Small intestine (tissue), 7 donors: ENCODE measurements around the gene PGS1. TPM values are rescaled to one million over a fixed set of nuclear protein-coding genes. Genes with fewer than 3 reads are reported as not detected.

Experiments
- DNase-seq, 2 donors: peaks; one replicate each; pipeline versions ENCODE4 v3.0.0 to v3.0.0-alpha.2; 2013
- FAIRE-seq: peaks from 2 replicates; lab custom pipeline; 2012; peaks lifted over from hg19 to GRCh38; lab: Jason Lieb, UNC
- H3K27ac ChIP-seq, 3 donors: one replicate each; pipeline ENCODE4 v1.5.1; 2013; ENCODE audit warnings: low read length in 2 of 3, mild to moderate bottlenecking in 2 of 3, control low read depth in 1 of 3, inconsistent platforms in 1 of 3, low read depth in 1 of 3, moderate library complexity in 1 of 3
- H3K27me3 ChIP-seq, 3 donors: one replicate each; pipeline ENCODE4 v1.6.1; 2013; ENCODE audit warnings: low read length in 3 of 3, inconsistent platforms in 1 of 3; ENCODE audit not compliant: control insufficient read depth in 3 of 3, insufficient read depth in 3 of 3
- H3K36me3 ChIP-seq, 3 donors: one replicate each; pipeline ENCODE4 v1.6.1; 2013; ENCODE audit warnings: low read length in 3 of 3, inconsistent platforms in 1 of 3, low read depth in 1 of 3, mild to moderate bottlenecking in 1 of 3, moderate library complexity in 1 of 3; ENCODE audit not compliant: control insufficient read depth in 3 of 3, insufficient read depth in 2 of 3
- H3K4me1 ChIP-seq, 3 donors: one replicate each; pipeline ENCODE4 v1.6.1; 2013; ENCODE audit warnings: low read length in 2 of 3, inconsistent platforms in 1 of 3, low read depth in 1 of 3, mild to moderate bottlenecking in 1 of 3, moderate library complexity in 1 of 3; ENCODE audit not compliant: control insufficient read depth in 3 of 3, insufficient read depth in 2 of 3
- H3K4me3 ChIP-seq, 3 donors: one replicate each; pipeline ENCODE4 v1.5.1; 2013; ENCODE audit warnings: low read length in 3 of 3, control low read depth in 1 of 3, inconsistent platforms in 1 of 3, low read depth in 1 of 3, mild to moderate bottlenecking in 1 of 3, moderate library complexity in 1 of 3
- H3K9me3 ChIP-seq, 2 donors: one replicate each; pipeline ENCODE4 v1.6.1; 2013; ENCODE audit warnings: low read depth in 1 of 2, low read length in 1 of 2; ENCODE audit not compliant: control insufficient read depth in 2 of 2, insufficient read depth in 1 of 2
- WGBS, 3 donors: extraction: QIAGEN DNeasy Blood & Tissue Kit; methylation state at CpG; one replicate each; pipeline ENCODE4 v1.1.7; 2013; 5-methylcytosine and 5-hydroxymethylcytosine counted together
- polyA plus RNA-seq, 4 donors: library from polyadenylated mRNA; stranded (reverse) in 3 of 4; unstranded in 1 of 4; fragments of 200-250 nt in 3 of 4; fragments of 120-200 nt in 1 of 4; gene quantifications; one replicate each; pipeline versions ENCODE4 v1.2.1 to v1.2.3, GENCODE V29; 2013
- donor health status: healthy with polysubstance abuse.
- donor health status: control.
- donor health status: control.
- donor health status: Bipolar disorder and iron deficiency.
- donor health status: healthy.

PGS1 gene
- polyA plus RNA-seq, 4 donors: 14.9 to 34.9 (median 20.5) TPM

- peaks cover 0 to 5% (median 0%) of the 10 kb centered on the region in 3 donors for H3K27me3 ChIP-seq
- H3K36me3 ChIP-seq: peaks cover 0 to 4% (median 0%) of the 10 kb centered on the region in 3 donors
- FAIRE-seq: no peak
- DNase-seq: no peak
- H3K4me3 ChIP-seq: no peak overlapping the region
- no peaks in the 10 kb centered on the region for H3K4me1 ChIP-seq
- H3K9me3 ChIP-seq: no peaks in the 10 kb centered on the region
- no peak overlapping the region for H3K27ac ChIP-seq
- WGBS, 3 donors: 48 to 60% (median 50%) methylated on average over 17 to 18 of the region's 18 CpGs
These were observed 56.2 kb downstream of the PGS1 start for GRCh38 chr17:78434455-78435329.

- Histone ChIP-seq H3K27me3 (peaks cover 0 to 5% (median 0%) of the 10 kb centered on the region in 3 donors), H3K27ac (no peak overlapping the region), H3K9me3 (no peaks in the 10 kb centered on the region), H3K4me1 (no peaks in the 10 kb centered on the region), H3K36me3 (no peaks in the 10 kb centered on the region), H3K4me3 (no peak overlapping the region)
- FAIRE-seq: no peak
- WGBS, 3 donors: 71 to 75% (median 71%) methylated on average over 19 of the region's 19 CpGs
- DNase-seq: no peak
These were observed 57.0 kb downstream of the PGS1 start for GRCh38 chr17:78435330-78436005.

GRCh38 chr17:78437508-78438169 is 59.2 kb downstream of the PGS1 start:
- Histone ChIP-seq H3K4me3 (no peak overlapping the region), H3K36me3 (no peaks in the 10 kb centered on the region), H3K27me3 (peaks cover 0 to 5% (median 0%) of the 10 kb centered on the region in 3 donors), H3K27ac (no peak overlapping the region), H3K9me3 (no peaks in the 10 kb centered on the region), H3K4me1 (no peaks in the 10 kb centered on the region)
- FAIRE-seq (no peak), DNase-seq (no peak)
- 75 to 85% (median 78%) methylated on average over 20 of the region's 20 CpGs for WGBS, 3 donors

GRCh38 chr17:78438271-78438691 is 59.8 kb downstream of the PGS1 start:
- WGBS, 3 donors: 89 to 95% (median 92%) methylated on average over 10 of the region's 10 CpGs
- Histone ChIP-seq H3K27ac (no peak overlapping the region), H3K4me3 (no peak overlapping the region), H3K9me3 (no peaks in the 10 kb centered on the region), H3K27me3 (peaks cover 0 to 5% (median 0%) of the 10 kb centered on the region in 3 donors), H3K4me1 (no peaks in the 10 kb centered on the region), H3K36me3 (no peaks in the 10 kb centered on the region)
- FAIRE-seq (no peak), DNase-seq (no peak)

GRCh38 chr17:78438694-78439325 is 60.4 kb downstream of the PGS1 start:
- H3K4me3 ChIP-seq: no peak overlapping the region
- DNase-seq: no peak
- no peaks in the 10 kb centered on the region for H3K4me1 ChIP-seq
- no peak for FAIRE-seq
- H3K27ac ChIP-seq: no peak overlapping the region
- H3K9me3 ChIP-seq: no peaks in the 10 kb centered on the region
- 81 to 91% (median 89%) methylated on average over 16 of the region's 16 CpGs for WGBS, 3 donors
- H3K27me3 ChIP-seq: peaks cover 0 to 5% (median 0%) of the 10 kb centered on the region in 3 donors
- no peaks in the 10 kb centered on the region for H3K36me3 ChIP-seq

- Histone ChIP-seq H3K27ac (no peak overlapping the region), H3K9me3 (no peaks in the 10 kb centered on the region), H3K27me3 (peaks cover 0 to 5% (median 0%) of the 10 kb centered on the region in 3 donors), H3K4me1 (no peaks in the 10 kb centered on the region), H3K36me3 (no peaks in the 10 kb centered on the region), H3K4me3 (no peak overlapping the region)
- no peak for DNase-seq
- 21 to 52% (median 33%) methylated on average over 12 of the region's 12 CpGs for WGBS, 3 donors
- no peak for FAIRE-seq
These were observed 63.0 kb downstream of the PGS1 start for GRCh38 chr17:78441271-78441971.

GRCh38 chr17:78442648-78443218 is 64.3 kb downstream of the PGS1 start:
- DNase-seq: no peak
- no peaks in the 10 kb centered on the region for H3K27me3 ChIP-seq
- H3K9me3 ChIP-seq: no peaks in the 10 kb centered on the region
- H3K36me3 ChIP-seq: no peaks in the 10 kb centered on the region
- H3K27ac ChIP-seq: no peak overlapping the region
- no peak overlapping the region for H3K4me3 ChIP-seq
- no peaks in the 10 kb centered on the region for H3K4me1 ChIP-seq
- 66 to 78% (median 74%) methylated on average over 19 of the region's 19 CpGs for WGBS, 3 donors
- no peak for FAIRE-seq
